Endodermal cell (in vitro differentiated cells): Measurements from ENCODE around the gene SEC11C. TPM values are rescaled to one million over a fixed set of nuclear protein-coding genes. Genes with fewer than 3 reads are reported as not detected.

Experiments
- DNase-seq: peaks from one replicate; pipeline ENCODE4 v3.0.0-alpha.2; 2017
- H3K27ac ChIP-seq: 2 replicates; pipeline ENCODE4 v1.5.1; 2013; ENCODE audit warnings: mild to moderate bottlenecking, low read depth, low read length, moderate library complexity
- H3K27me3 ChIP-seq: 2 replicates; pipeline ENCODE4 v1.6.1; 2013; ENCODE audit warnings: mild to moderate bottlenecking, low read length, moderate library complexity; ENCODE audit not compliant: insufficient read depth, control insufficient read depth, poor library complexity, severe bottlenecking
- H3K36me3 ChIP-seq: 2 replicates; pipeline ENCODE4 v1.7.0; 2013; ENCODE audit warnings: mild to moderate bottlenecking, low read length, moderate library complexity; ENCODE audit not compliant: control insufficient read depth, insufficient read depth
- H3K4me1 ChIP-seq: one replicate; pipeline ENCODE4 v1.7.0; 2013; ENCODE audit warnings: low read length; ENCODE audit not compliant: control insufficient read depth, insufficient read depth
- H3K4me3 ChIP-seq: 2 replicates; pipeline ENCODE4 v1.5.1; 2013; ENCODE audit warnings: mild to moderate bottlenecking, low read length, moderate library complexity
- H3K9ac ChIP-seq: 2 replicates; pipeline ENCODE4 v1.6.1; 2013; ENCODE audit warnings: mild to moderate bottlenecking, low read length, moderate library complexity; ENCODE audit not compliant: poor library complexity, severe bottlenecking; ENCODE audit errors: extremely low read depth
- H3K9me3 ChIP-seq: 2 replicates; pipeline ENCODE4 v1.6.1; 2013; ENCODE audit warnings: mild to moderate bottlenecking, low read length, moderate library complexity; ENCODE audit not compliant: control insufficient read depth
- H3K27ac Mint-ChIP-seq: 2 replicates; pipeline ENCODE4 v1.8.0; 2020; ENCODE audit warnings: mixed read lengths
- H3K27me3 Mint-ChIP-seq: 2 replicates; pipeline ENCODE4 v1.8.0; 2021; ENCODE audit warnings: mild to moderate bottlenecking, mixed read lengths; ENCODE audit not compliant: insufficient read depth
- H3K36me3 Mint-ChIP-seq: 2 replicates; pipeline ENCODE4 v1.8.0; 2020; ENCODE audit warnings: low read depth, mixed read lengths
- H3K4me1 Mint-ChIP-seq: 2 replicates; pipeline ENCODE4 v1.8.0; 2020; ENCODE audit warnings: mixed read lengths
- H3K4me3 Mint-ChIP-seq: 2 replicates; pipeline ENCODE4 v1.8.0; 2020; ENCODE audit warnings: mild to moderate bottlenecking, moderate library complexity, mixed read lengths
- H3K9me3 Mint-ChIP-seq: 2 replicates; pipeline ENCODE4 v1.8.0; 2020; ENCODE audit warnings: mild to moderate bottlenecking, mixed read lengths
- WGBS, 2 experiments: methylation state at CpG; one replicate each; pipeline versions ENCODE4 v1.1.5 to v1.1.7; 2013; ENCODE audit warnings: missing lambda C conversion rate in 2 of 2, mixed read lengths in 1 of 2; ENCODE audit not compliant: insufficient coverage in 1 of 2, insufficient read length in 1 of 2; 5-methylcytosine and 5-hydroxymethylcytosine counted together
- total RNA-seq, 2 donors: library from RNA; stranded (reverse); fragmentation: NEBNext Ultra II Directional in 1 of 2; extraction: Animal tissue kit (Norgen Biotek cat#: 25700) in 1 of 2; gene quantifications; 2 replicates in 1 of 2; 3 replicates in 1 of 2; pipeline ENCODE4 v1.2.1, GENCODE V29; 2021
- TF ChIP-seq, protein P1 (sequence below): fragments of 200-600 bp; sonication (generic); conservative IDR thresholded peaks from 2 replicates; pipeline ENCODE4 v1.5.0; 2021; ENCODE audit warnings: antibody characterized with exemption, mild to moderate bottlenecking

The SEC11C gene
- total RNA-seq, 2 donors from 2014 or later = 38.7 to 39.9 TPM

DNA sequence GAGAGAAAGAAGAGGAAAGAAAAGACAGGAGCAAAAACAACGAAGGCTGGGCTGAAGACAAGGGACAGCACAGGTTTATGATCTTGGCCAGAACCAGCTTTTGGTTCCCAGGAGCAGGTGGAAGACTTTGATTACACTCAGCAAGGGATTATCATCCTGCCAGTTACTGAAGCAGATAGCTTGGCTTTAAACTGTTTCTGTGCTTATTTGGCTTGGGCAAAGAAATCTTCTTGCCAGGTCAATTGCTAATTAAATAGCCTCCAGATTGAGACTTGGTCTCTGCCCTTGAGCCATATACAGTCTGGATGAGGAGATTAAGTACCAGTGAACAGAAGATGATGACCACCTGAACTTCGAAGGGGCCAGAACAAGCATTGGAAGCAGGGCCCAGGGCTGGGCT lies 58.0 kb downstream of the SEC11C start:
- H3K9me3 Mint-ChIP-seq = peaks cover 6% of the 10 kb centered on the region
- TF ChIP-seq, protein P1, sequence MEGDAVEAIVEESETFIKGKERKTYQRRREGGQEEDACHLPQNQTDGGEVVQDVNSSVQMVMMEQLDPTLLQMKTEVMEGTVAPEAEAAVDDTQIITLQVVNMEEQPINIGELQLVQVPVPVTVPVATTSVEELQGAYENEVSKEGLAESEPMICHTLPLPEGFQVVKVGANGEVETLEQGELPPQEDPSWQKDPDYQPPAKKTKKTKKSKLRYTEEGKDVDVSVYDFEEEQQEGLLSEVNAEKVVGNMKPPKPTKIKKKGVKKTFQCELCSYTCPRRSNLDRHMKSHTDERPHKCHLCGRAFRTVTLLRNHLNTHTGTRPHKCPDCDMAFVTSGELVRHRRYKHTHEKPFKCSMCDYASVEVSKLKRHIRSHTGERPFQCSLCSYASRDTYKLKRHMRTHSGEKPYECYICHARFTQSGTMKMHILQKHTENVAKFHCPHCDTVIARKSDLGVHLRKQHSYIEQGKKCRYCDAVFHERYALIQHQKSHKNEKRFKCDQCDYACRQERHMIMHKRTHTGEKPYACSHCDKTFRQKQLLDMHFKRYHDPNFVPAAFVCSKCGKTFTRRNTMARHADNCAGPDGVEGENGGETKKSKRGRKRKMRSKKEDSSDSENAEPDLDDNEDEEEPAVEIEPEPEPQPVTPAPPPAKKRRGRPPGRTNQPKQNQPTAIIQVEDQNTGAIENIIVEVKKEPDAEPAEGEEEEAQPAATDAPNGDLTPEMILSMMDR = no peak
- no peak overlapping the region for H3K27ac Mint-ChIP-seq
- peaks cover 11% of the 10 kb centered on the region for H3K9me3 ChIP-seq
- H3K27me3 ChIP-seq = no peaks in the 10 kb centered on the region
- H3K9ac ChIP-seq = no peak overlapping the region
- H3K27ac ChIP-seq = no peak overlapping the region
- H3K4me3 Mint-ChIP-seq = no peak overlapping the region
- no peaks in the 10 kb centered on the region for H3K36me3 ChIP-seq
- DNase-seq = no peak
- H3K4me3 ChIP-seq = no peak overlapping the region
- peaks cover 17% of the 10 kb centered on the region for H3K4me1 Mint-ChIP-seq
- WGBS, 2 experiments = 81 to 91% methylated on average over 2 of the region's 2 CpGs
- no peaks in the 10 kb centered on the region for H3K36me3 Mint-ChIP-seq
- H3K27me3 Mint-ChIP-seq = peaks cover 7% of the 10 kb centered on the region
- peaks cover 8% of the 10 kb centered on the region for H3K4me1 ChIP-seq

DNA sequence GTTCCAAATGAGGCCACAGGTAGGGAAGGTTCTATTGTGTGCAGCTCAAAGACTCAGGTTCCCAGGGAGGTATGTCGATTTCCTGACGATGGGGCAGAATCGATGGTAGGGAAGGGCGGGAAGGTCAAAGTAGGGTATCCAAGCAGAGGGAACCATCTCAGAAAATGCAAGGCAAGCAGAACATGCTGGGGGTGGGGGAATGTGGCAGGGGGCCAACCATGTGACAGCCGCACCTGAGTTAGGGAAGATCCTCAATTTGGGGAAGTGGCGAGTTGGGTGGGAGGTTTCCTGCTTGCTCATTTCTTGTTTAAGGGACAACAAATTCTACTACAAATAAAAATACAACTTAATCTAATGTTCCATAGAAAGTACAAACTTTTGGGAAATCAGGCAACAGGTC lies 58.5 kb downstream of the SEC11C start:
- Mint-ChIP-seq H3K27me3 (peaks cover 7% of the 10 kb centered on the region), H3K36me3 (no peaks in the 10 kb centered on the region), H3K27ac (no peak overlapping the region), H3K4me3 (no peak overlapping the region), H3K9me3 (peaks cover 7% of the 10 kb centered on the region), H3K4me1 (peaks cover 17% of the 10 kb centered on the region)
- Histone ChIP-seq H3K36me3 (no peaks in the 10 kb centered on the region), H3K27ac (no peak overlapping the region), H3K4me3 (no peak overlapping the region), H3K9me3 (peaks cover 17% of the 10 kb centered on the region), H3K9ac (no peak overlapping the region), H3K4me1 (peaks cover 8% of the 10 kb centered on the region), H3K27me3 (no peaks in the 10 kb centered on the region)
- WGBS, 2 experiments = 83 to 90% methylated on average over 1 to 5 of the region's 6 CpGs
- TF ChIP-seq, protein P1 = no peak
- DNase-seq = no peak

DNA sequence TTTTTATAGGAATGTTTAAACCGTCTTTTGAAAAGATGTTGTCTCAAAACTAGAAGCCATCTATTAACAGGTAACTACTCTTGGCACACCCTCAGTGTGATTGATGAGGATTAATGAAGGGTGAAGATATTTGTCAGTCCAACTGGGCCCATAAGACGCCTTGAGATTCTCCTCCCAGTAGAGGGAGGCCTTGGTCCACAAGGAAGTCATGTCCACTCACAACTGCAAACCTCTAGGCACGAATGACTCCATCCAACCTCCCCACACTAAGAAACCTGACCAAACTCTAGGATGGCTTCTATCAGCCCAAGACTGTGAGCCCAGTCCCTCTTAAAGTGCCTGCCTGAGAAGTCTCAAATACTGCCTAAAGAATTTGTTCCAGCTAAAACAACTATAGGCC lies 61.1 kb downstream of the SEC11C start:
- Mint-ChIP-seq H3K4me1 (peaks cover 17% of the 10 kb centered on the region), H3K9me3 (peaks cover 7% of the 10 kb centered on the region), H3K36me3 (no peaks in the 10 kb centered on the region), H3K27ac (no peak overlapping the region), H3K4me3 (no peak overlapping the region), H3K27me3 (peaks cover 3% of the 10 kb centered on the region)
- Histone ChIP-seq H3K27ac (no peak overlapping the region), H3K4me1 (peaks cover 8% of the 10 kb centered on the region), H3K4me3 (no peak overlapping the region), H3K9me3 (peaks cover 17% of the 10 kb centered on the region), H3K9ac (no peak overlapping the region), H3K27me3 (no peaks in the 10 kb centered on the region), H3K36me3 (no peaks in the 10 kb centered on the region)
- WGBS, 2 experiments = 68% methylated on average over 2 of the region's 3 CpGs; no CpG with 5 or more reads in 1 of the 2 experiments
- DNase-seq = peak; percentile 55
- TF ChIP-seq, protein P1 = peak; percentile 68
